Hematopoietic multipotent progenitor cell treated with erythropoietin and hydrocortisone succinate and interleukin-3 and kit ligand, for 17 days (in vitro differentiated cells): ENCODE measurements around the gene RGR.

Experiments
- DNase-seq: peaks from one replicate; pipeline ENCODE4 v3.0.0-alpha.2; 2015; ENCODE audit warnings: low spot score

The RGR gene

GRCh38 chr10:84296091-84296981 lies 51.5 kb downstream of the RGR start:
- no peak for DNase-seq

GRCh38 chr10:84298057-84298456 lies 53.2 kb downstream of the RGR start:
- DNase-seq: no peak

GRCh38 chr10:84302223-84302622 lies 57.4 kb downstream of the RGR start:
- DNase-seq: no peak

- DNase-seq: no peak
Measured at GRCh38 chr10:84306751-84307384, 62.0 kb downstream of the RGR start.

- no peak for DNase-seq
Measured at GRCh38 chr10:84308021-84308420, 63.2 kb downstream of the RGR start.

- DNase-seq: no peak
Measured at GRCh38 chr10:84308481-84309304, 63.8 kb downstream of the RGR start.
